Fibroblast of gingiva (primary cell): ENCODE results near the gene ATP13A3.
A peak's percentile ranks its signal among the peaks of the same experiment; 100 is the strongest.

Source experiments
- DNase-seq: peaks from one replicate; pipeline ENCODE4 v3.0.0-alpha.2; 2011; ENCODE audit warnings: low read depth

The ATP13A3 gene

DNA sequence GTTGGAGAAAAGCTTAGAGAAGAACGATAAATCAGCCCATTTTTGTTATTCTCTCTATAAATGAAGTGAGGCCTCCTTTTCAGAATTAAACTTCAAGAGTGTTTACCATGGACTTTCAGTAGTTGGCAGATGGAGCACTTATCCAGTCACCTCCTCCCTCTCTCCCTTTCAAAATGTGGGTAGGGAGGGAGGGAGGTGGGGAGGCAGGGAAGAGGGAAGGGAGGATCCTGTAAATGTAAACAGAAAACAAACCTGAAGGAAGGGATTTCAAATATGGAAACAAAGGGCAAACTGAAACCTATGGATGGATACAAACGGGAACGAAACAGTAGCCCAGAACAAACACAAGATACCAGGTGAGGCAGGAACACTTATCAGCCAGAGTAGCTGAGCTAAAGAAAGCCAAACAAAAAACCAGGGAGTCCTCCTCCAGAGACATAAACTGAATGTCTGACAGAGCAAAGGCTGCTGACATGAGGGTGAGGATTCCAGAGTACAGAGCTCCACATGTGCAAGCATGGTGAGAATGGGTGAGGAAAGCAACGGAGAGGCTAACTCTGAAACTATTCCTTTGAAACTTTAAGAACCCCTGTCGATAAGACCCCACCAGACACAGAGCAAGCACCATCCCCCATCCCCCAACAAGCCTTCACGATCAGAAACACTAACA, 46.8 kb downstream of the ATP13A3 start:
- DNase-seq = no peak

DNA sequence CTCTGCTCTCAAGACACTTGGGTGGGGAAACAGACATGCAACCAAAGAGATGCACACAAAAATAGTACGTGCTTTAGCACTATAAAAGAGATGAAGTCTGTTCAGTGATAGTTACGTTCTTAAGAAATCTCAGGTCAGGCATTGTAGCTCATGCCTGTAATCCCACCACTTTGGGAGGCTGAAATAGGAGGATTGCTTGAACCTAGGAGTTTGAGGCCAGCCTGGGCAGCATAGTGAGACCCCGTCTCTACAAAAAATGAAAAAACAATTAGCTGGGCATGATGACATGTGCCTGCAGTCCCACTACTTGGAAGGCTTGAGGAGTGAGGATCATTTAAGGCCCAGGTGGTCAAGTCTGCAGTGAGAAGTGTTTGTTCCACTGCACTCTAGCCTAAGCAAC, 52.3 kb downstream of the ATP13A3 start:
- no peak for DNase-seq

DNA sequence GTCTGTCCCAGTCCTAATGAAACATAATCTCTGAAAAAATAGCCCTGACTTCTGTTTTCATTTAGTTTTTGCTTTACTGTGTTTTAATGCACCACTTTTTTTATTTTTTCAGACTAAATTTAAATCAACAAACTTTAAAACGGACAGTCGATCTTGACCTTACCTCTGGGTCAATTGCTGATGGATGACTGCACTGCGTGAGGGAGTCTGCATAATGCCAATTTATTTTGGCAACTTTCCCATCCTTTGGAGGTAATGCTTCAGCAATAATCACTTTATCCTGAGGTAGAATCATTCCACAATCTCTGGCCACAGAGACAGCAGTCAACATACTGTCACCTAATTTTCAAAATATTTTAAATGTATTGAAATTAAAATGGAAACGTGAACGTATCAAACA, 55.2 kb downstream of the ATP13A3 start:
- DNase-seq = no peak

DNA sequence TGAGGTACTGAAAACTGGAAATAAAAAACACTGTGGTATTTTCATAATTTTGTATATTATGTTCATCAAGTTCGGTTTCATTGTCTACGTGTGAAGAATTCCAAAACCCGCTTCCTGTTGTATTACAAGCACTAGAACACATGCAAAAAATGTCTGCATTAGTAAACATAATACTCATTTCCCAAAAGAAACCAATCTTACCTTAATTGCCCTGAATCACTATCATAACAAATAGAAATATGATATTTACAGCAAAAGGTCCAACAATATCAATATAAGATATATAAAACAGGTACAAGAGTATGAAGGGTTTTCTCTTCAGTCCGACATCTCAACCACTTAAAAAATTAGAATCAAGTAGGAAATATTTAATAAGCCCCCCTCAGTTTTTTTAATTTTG, 61.4 kb downstream of the ATP13A3 start:
- no peak for DNase-seq

DNA sequence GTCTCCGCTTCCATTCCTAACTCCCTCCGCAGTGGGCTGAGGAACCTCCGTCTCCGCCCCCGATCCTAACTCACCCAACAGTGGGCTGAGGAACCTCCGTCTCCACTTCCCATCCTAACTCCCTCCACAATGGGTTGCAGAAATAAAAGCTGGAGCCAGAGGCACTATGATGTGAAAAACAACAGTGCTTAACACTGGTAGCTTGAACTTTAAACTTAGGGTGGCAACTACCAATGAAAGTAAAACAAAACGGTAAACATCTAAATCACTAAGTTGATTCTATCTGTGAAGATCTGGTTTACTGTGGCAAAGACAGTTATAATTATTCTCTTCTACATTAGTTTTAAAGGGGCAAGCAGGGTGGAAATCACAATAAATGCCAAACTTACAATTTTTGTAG, 61.8 kb downstream of the ATP13A3 start:
- no peak for DNase-seq

DNA sequence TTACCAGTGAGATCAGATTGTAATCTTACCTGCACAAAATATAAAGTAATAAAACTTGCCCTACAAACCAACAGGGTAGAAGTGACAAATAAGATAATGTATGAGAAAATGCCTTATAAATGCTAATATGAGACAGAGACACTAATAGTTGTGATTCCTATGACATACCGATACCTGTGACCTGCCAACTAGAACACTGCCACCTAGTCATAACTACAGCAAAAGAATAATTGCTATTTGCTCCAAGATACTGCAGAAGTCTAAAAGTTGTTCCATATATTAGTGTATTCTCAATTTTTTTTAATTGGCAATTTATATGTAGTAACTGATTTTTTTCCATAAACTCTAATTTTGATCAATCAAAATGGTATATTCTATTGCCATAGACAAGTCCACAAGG, 62.4 kb downstream of the ATP13A3 start:
- no peak for DNase-seq

DNA sequence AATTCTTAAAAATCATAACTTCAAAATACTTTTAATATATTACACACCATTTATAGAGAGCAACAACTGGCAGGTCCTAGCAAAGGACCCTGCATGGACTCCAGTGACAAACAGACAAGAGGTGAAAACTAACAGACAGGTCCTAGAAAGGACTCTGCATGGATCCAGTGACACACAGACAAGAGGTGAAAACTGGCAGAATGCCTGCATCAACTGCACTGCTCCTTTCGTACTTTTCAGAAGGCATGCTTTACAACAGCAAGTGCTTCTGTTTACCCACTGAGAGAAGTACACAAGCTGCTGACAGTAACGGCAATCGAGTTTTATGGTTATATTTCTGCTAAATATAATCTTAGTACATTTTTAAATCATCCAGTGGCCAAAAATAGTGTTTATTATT, 63.5 kb downstream of the ATP13A3 start:
- DNase-seq = no peak

DNA sequence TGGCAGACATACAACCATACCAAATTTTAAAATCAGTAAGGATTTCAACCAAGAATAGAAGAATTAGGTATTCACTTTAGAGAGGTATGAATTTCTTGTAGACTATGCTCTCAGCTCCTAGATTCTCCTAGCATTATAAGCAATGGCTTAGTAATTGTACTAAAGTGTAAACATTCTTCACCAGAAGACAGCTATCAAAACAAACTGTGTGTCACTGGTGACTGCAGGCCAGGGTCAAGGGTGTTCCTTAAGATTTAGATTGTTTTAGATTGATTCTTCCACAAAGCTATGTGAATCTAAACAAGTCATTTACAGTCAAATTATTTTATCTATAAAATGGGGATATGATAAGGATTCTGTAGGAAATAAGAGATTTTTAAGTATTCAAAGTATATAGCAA, 64.6 kb downstream of the ATP13A3 start:
- peak; percentile 23 for DNase-seq

DNA sequence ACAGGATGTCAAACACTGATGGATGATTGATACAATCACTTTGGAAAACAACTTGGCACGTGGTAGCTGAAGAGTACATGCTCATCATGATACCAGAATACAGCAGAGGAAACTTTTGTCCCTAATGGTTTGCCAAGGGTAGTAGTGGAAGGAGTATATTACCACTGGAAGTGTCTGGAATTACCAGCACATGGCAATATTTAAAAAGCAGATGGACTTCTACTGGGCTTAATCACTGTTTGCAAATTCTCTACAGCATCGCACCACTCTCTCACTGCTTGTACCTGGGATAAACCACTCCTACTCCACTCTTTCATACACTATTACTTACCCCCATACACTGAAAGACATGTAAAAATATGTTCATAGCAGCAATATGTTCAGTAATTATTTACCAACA, 68.1 kb downstream of the ATP13A3 start:
- no peak for DNase-seq

DNA sequence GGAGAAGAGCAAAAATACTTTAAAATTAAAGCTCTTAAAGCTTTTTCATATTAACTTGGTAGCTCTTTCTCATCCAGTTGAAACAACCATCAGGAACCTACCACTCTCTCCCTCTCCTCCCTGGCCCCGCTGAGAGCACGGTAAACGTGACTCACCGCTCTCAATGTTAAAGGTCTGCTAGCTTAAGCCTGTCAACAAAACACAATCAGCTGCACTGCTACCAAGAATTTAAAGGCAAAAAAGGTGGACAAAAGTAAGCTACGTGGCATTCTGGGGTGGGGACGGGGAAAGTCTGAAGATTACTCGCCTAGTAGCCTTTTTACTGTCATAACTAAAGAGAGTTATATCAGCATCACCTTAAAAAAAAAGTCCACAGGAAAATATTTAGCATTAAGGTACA, 79.4 kb downstream of the ATP13A3 start:
- no peak for DNase-seq

DNA sequence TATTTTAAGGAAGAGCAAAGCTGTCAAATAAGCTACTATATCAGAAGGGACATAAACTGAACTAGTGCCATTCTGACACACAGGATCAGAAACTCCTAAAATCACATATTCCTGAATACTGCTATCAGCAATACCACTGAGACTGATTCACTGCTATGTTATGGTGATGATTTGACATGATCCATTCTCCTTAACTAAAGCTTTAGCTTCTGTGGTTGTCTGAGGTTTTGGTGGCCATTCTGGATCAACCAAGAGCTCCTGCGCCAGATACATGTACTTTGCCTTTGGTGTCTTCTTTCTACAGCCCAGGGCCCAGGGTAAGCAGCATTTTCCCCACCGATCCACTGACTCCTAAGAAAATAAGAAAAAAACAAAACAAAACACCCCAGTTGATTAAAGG, 81.0 kb downstream of the ATP13A3 start:
- no peak for DNase-seq

DNA sequence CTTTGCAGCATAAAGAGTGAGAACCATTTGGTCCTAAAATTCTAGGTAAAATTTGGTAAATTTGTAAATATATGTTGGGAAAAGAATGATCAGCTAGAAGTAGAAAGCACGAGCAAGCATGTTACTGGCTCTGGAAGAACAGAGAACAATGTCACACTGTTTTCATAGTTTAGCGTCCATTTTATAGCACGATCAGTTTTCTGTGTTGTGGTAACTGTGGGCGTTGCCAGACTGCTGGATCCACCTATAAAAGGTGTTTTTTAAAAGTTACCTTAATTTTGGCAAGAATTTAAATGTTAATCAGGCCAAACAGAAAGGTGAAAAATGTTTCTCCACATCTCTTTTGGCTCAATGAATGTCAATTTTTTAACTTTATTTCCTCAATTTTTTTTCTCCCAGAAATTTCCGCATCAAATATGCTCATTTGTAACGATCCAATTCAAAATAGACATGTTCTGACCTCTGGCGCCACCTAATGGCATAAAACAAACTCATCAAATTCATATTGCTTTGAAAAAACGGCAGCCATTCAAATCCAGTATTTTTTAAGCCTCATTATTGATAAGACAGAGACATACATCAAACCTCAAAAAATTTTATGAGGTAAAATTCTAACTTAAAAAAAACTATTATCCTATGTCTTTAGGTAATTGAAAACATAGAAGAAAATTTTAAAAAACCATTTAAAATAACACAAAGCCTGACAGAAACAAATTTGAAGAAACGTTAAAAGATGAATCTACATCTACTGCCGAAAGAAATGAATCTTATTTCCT, 82.2 kb downstream of the ATP13A3 start:
- DNase-seq = peak; percentile 44

DNA sequence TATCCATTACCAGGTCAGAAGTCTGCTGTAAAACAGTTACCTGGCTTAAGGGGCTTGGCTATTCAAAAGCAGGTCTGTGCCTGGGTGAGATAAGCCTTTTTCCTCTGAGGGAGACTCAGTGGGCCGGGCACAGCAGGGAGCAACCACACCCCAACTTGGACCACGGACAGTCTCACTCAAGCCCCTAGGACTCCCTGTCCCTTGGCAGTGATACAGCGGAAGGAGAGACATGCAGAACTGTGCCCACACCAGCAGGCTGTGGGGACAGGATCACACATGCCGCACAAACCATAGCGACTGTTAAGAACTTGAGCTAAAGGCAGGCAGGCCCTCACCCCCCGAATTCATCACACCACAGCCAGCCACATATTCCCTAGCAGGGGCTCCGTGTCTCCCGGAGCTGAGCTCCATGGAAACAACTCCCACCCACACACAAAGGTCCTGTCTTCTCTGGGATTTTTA, 84.9 kb downstream of the ATP13A3 start:
- no peak for DNase-seq

DNA sequence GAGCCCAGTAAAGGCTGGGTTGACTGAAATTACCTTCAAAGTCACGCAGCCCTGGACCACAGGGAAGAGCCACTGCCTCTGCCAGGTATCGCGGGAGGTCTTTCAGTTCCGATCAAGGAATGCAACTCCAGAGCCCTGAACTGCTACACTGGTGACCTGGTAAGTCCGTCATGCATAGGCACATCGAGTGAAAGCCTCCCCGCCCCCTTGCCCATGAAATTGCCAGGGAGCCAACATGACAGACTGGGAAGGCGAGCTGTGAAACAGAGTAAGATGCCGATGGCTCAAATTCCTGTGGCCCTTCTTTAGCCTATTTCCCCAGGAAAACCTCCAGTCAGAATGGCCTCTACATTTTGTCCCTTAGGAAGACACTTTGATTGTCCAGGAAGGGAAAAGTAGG, 85.5 kb downstream of the ATP13A3 start:
- no peak for DNase-seq

DNA sequence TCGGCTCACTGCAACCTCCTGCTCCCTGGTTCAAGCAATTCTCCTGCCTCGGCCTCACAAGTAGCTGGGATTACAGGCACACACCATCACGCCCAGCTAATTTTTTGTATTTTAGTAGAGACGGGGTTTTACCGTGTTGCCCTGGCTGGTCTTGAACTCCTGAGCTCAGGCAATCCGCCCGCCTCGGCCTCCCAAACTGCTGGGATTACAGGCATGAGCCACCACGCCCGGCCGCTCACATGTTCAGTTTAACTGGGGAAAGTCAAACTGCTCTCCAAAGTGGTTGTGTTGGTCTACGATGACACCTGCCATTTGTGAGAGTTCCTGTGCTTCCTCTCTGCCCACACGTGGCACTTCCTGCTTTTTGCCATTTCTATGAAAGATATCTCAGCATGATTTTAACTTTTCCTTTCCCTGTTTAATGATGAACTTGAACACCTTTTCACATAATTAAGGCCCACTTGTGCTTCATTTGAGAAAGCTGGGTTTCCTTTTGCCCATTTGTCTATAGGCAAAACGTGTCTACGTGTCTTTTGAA, 86.9 kb downstream of the ATP13A3 start:
- DNase-seq = no peak

DNA sequence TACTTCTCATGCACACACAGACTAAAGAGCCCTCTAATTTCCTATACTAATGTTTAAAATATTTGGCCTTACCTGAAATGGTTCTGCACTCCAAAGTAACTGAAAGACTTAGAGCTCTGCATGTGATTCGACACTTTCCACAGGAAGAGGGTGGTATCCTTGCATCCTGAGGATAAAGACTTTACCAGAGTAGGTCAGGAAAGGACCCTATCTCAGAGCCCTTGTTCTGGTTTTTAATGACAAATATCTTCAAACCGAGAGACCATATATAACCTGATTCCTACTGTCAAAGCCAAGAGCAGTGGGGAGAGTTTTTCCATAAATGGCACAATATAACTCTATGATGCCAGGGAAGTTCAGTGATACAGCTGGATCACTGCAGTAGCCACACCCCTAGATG, 87.6 kb downstream of the ATP13A3 start, which contains the start of gene GP5:
GP5 (minus strand) TSS at position 101 of the 400 bp plus-strand sequence. CDS start 984 bp downstream, outside the sequence.
- no peak for DNase-seq

DNA sequence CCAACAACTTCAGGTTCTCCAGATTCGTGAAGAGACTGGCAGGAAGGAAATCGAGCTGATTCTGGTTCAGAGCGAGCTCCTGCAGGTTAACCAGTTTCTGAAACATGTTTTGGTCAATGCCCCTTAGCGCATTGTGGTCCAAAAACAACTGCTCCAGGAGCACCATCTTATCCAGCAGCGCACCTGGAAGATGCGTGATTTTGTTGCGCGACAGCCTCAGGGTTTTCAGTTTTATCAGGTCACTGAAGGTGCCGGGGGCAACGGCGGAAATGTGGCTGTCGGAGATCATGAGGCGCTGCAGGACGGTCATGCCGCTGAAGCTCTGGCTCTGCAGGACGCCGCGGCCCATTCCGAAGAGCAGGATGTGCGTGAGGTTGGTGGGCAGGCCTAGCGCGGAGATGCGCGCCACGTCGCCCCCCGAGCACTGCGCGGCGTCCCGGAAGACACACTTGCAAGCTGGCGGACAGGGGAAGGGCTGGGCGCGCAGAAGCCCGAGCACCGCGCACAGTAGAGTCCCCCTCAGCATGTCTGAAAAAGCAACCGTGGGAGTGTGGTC, 89.0 kb downstream of the ATP13A3 start:
- no peak for DNase-seq

DNA sequence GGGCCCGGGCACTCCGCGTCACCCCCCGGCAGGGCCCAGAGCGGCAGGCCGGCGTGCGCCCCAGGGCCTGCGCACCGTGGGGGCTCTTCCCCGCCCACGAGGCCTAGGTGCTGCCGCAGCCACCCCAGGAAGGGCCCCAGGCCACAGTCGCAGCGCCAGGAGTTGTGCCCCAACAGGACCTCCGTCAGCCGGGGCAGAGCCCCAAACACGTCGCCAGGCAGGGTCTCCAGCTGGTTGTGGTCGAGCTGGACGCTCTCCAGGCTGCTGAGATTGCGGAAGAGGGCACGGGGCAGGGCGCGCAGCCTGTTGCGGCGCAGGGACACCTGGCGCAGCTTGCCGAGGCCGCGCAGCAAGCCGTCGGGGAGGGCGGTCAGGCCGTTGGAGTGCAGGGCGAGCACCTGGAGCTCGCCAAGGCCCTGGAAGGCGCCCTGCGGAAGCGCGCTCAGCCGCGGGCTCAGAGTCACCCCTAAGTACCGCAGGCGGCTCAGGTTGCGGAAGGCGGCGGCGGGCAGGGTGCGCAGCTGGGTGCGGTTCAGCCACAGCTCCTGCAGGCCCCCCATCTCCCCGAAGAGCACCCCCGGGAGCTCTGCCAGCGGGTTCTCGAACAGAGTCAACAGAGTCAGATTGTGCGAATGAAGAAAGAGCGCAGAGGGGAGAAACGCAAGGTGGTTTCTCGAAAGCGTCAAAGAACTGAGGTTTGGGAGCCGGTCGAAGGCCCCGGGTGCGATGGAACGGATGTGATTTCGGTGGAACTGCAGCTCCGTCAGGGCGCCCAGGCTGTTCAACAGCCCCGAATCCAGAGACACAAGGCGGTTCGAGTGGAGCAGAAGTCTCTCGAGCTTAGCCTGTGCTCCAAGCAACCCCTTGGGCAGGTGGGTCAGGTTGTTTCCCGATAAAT, 89.7 kb downstream of the ATP13A3 start:
- DNase-seq = no peak

DNA sequence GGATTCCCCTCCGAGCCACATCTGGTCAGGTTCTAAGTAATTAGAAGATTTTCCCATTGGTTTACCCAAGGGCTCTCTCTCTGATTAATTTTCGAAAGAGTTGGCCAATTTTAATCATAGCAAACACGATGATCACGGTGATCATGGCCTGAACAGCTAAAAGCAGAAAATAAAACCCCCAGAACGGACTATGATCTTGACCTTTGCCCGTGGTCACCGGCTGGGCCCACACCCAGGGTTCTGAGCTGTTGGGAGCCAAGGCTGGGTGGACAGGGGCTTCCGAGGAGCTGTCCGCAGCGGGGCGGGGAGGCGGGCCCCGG, 90.3 kb downstream of the ATP13A3 start:
- no peak for DNase-seq

DNA sequence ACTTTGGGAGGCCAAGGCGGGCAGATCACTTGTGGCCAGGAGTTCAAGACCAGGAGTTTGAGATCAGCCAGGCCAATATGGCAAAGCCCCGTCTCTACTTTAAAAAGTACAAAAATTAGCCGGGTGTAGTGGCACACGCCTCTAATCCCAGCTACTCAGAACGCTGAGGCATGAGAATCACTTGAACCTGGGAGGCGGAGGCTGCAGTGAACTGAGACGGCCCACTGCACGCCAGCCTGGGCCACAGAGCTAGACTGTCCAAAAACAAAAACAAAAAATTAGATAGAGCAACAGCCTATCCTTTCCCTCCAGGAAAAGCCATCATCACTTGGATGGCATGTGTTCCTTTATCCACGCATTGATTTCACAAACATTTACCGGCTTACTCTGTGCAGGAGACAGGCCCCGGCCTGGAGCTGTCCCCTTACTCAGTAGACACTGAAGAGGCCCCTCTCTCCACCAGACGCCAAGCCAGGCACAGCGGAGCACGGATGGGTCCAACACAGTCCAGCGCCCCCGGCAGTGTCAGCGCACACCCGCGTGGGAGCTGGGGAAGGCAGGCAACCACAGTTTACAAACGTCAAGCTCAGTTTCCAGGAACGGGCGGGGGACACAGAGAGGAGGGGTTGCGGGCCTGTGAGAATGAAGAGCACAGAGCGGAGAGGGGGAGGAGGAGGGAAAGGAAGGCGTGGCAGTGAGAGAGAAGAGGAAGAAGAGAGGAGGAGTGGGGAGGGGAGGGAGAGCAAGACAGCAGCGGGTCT, 90.8 kb downstream of the ATP13A3 start:
- DNase-seq = peak; percentile 34

DNA sequence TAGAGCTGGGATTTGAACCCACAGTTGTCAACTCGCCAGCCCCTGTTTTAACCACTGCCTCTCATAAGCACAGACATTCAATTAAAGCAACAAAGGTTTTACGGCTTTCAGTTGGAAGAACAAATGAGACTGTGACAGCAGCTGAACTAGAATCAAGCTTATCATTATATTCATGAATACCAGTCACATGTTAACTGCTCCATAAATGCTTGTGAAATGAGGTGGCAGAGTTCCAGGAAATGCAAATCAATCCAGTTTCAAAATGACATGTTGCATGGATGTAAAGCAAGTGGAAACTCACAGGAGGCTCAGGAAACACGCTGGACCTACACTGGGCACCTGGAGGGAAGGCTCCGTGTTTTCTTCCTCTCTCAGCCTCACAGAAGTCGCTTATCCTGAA, 91.6 kb downstream of the ATP13A3 start:
- DNase-seq = peak; percentile 35
